KG1 (cell line): ENCODE data around the gene ADGRB2.

Experiments
- DNase-seq: peaks from one replicate; lab custom pipeline; 2025; lab: John Stamatoyannopoulos, UW

The ADGRB2 gene

DNA sequence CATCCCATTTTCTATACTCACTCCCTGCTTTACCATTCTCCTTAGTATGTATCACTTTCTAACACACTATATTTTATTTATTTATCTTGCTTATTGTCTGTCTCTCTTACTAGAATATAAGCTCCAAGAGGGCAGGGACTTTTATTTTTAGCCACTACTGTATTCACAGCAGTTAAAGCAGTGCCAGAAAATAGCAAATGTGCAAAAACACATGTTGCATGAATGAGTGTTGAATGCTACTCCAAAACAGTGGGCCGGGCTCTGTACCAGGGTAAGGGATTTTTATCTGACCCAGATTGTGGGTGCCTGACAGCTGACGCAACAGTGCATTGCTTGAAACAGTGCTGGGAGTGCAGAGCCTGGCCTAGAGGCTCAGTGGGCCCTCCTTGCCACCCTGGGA lies 85.0 kb downstream of the ADGRB2 start:
- no peak for DNase-seq

DNA sequence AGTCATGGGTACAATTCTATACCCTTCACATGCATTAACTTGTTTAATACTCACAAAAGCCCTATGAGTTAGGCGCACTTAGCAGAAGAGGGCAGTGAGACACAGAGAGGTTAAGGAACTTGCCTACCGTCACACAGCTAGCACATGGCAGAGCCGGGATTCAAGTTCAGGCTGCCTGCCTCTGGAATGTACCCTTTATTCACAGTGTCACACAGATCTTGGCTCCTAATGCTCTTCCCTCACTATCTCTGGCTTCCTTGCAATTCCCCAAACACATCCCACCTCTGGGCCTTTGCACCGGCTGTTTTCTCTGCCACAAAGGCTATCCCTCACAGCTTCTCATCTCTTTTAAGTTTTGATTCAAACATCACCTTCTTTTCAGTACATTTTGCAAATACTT lies 85.5 kb downstream of the ADGRB2 start:
- no peak for DNase-seq

DNA sequence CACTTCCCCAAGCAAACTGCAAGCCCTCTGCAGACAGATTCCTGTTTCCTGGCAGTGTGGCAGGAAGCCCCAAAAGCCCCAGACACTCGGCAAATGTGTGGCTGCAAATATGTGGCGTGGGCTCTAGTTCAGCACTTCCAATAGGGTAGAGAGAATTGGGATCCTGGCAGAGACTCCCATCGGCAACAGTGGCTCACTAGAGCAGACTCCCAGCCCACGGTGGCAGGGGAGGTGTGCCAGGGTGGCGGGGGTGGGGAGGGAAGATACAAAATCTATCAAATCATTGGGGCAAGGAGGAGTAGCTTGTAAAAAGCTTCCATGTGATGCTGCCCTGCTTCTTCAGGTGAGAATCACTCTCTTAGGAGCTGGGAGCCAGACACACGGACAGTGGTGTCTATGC lies 86.2 kb downstream of the ADGRB2 start:
- DNase-seq: no peak

DNA sequence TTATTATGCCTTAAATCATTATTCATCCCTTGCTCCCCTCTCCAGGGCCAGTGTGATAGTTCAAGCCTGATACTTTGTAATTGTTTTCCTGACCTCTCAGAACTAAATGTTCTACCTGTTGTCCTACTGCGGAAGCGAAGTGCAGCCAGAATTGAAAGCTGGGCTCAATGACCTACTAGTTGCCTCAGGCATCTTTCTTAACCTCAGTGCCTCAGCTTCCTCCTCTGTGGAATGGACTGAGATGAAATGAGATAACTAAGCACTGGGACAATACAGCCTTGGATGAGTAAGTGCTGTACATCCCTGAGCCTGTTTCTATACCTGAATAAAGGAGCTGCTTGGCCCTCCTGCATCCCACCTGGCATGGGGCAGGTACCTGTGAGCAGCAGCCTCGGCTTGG lies 86.7 kb downstream of the ADGRB2 start:
- DNase-seq: no peak
